Pancreas (tissue), 10 donors: ENCODE data around the gene MYO7A. TPM values are rescaled to one million over a fixed set of nuclear protein-coding genes. Genes with fewer than 3 reads are reported as not detected.
A peak's percentile ranks its signal among the peaks of the same experiment; 100 is the strongest.

Experiments
- ATAC-seq, 4 donors: fragments of 200-7000 bp; cut with Tn5 transposase; one replicate each; pipeline versions ENCODE4 v1.8.0 to v1.9.1; 2020; ENCODE audit warnings: mild to moderate bottlenecking in 4 of 4, moderate library complexity in 4 of 4
- DNase-seq, 6 donors: peaks; one replicate each; pipeline ENCODE4 v3.0.0-alpha.2; 2020
- FAIRE-seq: peaks from 2 replicates; lab custom pipeline; 2012; peaks lifted over from hg19 to GRCh38; lab: Jason Lieb, UNC
- H3K27ac ChIP-seq, 4 donors: fragments of 200-600 bp; sonication (generic); 1 replicate in 3 of 4; 2 replicates in 1 of 4; pipeline versions ENCODE4 v1.5.0 to v1.8.0; 2020
- H3K27me3 ChIP-seq, 4 donors: fragments of 200-600 bp; one replicate each; pipeline ENCODE4 v1.8.0; 2021
- H3K36me3 ChIP-seq, 3 donors: fragments of 200-600 bp; sonication (generic) in 1 of 3; one replicate each; pipeline versions ENCODE4 v1.5.0 to v1.8.0; 2020 to 2021
- H3K4me1 ChIP-seq, 3 donors: fragments of 200-600 bp; one replicate each; pipeline ENCODE4 v1.8.0; 2021
- H3K4me3 ChIP-seq, 4 donors: fragments of 200-600 bp; sonication (generic) in 2 of 4; one replicate each; pipeline versions ENCODE4 v1.5.0 to v1.8.0; 2020 to 2021
- H3K9me3 ChIP-seq, 4 donors: fragments of 200-600 bp; one replicate each; pipeline ENCODE4 v1.8.0; 2021
- whole genome bisulfite sequencing, 2 donors: extraction: QIAGEN DNeasy Blood & Tissue Kit; methylation state at CpG; one replicate each; pipeline ENCODE4 v1.1.7; 2013; 5-methylcytosine and 5-hydroxymethylcytosine counted together
- intact Hi-C, 3 donors: fragments of 100-400 bp; cut with DNase I; formaldehyde crosslinking; loops; one replicate each; pipeline versions ENCODE4 v1.11.1 to v1.14.2; 2022
- polyA plus RNA-seq, 2 donors: library from polyadenylated mRNA; stranded (reverse); fragments of 200-250 nt; gene quantifications; one replicate each; pipeline ENCODE4 v1.2.3, GENCODE V29; 2013
- total RNA-seq, 6 donors: library from RNA; stranded (reverse); fragmentation: NEBNext Ultra II Directional in 4 of 6; extraction: Animal tissue kit (Norgen Biotek cat#: 25700) in 4 of 6; gene quantifications; one replicate each; pipeline versions ENCODE4 v1.2.1 to v1.2.4, GENCODE V29; 2021 to 2023
- TF ChIP-seq, protein P1 (sequence below), 4 donors: fragments of 200-600 bp; sonication (generic) in 3 of 4; IDR thresholded peaks; one replicate each; pipeline versions ENCODE4 v1.5.0 to v1.8.0; 2021; ENCODE audit warnings: antibody characterized with exemption in 4 of 4
- donor health status: healthy with polysubstance abuse.
- donor health status: DM: no; HTN: no; CAD: no; lungs with moderate emphysema.
- donor health status: DM: no; HTN: no; CAD: no.
- donor health status: control.
- donor health status: control.
- donor health status: Bipolar disorder and iron deficiency.
- donor health status: DM: yes; HTN: yes; CAD: no.
- donor health status: DM: no; HTN: no; CAD: no.
- donor health status: DM: no; HTN: no; CAD: no.
- donor health status: DM: yes; HTN: yes; CAD: no.

MYO7A gene
- total and polyA plus RNA-seq, 8 donors, result 3.8 to 13.3 (median 7.1) TPM

DNA sequence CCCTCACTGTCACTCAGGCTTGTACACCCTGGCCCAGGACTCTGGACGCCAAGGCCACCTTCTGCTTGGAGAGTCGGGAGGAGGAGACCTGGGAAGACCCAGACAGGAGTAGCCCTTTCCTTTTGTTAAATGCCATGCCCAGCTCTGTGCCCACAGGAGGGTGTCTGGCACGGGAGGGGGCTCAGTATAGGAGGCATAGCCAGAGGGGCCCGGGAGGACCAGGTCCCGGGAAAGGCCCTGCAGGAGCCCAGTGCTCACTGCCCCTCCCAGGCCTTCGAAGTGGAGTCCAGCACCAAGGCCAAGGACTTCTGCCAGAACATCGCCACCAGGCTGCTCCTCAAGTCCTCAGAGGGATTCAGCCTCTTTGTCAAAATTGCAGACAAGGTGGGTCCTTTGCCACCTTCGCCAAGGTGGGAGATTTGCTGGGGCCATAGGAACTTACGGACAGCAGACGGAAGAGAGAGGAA lies 79.0 kb downstream of the MYO7A start:
- DNase-seq, result peak in 1 of 6 donors; percentile 41
- FAIRE-seq, result no peak
- 83 to 86% methylated on average over 10 of the region's 10 CpGs for WGBS, 2 donors

DNA sequence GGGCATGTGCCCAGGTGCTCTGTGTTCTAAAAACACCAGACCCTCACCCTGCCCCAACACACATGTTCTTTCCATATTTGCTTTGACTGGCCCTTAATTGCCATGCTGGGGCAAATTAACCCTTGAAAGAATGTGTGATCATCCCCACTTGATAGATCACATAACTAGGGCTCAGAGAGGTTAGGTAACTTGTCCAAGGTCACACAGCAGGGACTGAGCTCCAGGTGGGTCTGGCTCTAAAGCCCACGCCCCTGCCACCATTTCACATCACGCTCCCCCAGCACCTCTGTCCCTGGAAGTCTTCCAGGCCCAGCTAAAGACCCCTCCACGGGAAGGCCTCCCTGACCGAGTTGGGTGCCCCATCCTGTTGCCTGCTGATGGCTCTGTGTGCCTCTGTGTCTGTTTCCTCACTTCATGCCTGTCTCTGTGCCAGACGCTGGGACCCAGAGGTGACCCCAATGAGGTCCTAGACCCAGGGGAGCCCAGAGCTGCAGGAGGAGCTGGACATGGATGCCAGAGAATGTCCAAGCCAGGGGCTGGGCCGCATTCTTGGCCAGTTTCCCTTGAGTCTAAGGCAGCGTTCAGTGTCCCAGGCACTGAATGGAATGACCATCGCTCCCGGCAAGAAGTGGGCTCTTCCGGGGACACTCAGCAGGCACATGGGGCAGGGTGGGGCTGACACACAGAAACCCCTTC lies 79.7 kb downstream of the MYO7A start:
- Histone ChIP-seq H3K36me3 (no peaks in the 10 kb centered on the region), H3K27me3 (no peaks in the 10 kb centered on the region), H3K4me3 (no peak overlapping the region), H3K27ac (no peak overlapping the region), H3K4me1 (no peaks in the 10 kb centered on the region), H3K9me3 (no peaks in the 10 kb centered on the region)
- DNase-seq (peak in 1 of 6 donors; percentile 33), ATAC-seq (no peak), FAIRE-seq (no peak)
- intact Hi-C loops, result no loop called here
- 81 to 91% methylated on average over 10 of the region's 10 CpGs for WGBS, 2 donors
- TF ChIP-seq, protein P1, sequence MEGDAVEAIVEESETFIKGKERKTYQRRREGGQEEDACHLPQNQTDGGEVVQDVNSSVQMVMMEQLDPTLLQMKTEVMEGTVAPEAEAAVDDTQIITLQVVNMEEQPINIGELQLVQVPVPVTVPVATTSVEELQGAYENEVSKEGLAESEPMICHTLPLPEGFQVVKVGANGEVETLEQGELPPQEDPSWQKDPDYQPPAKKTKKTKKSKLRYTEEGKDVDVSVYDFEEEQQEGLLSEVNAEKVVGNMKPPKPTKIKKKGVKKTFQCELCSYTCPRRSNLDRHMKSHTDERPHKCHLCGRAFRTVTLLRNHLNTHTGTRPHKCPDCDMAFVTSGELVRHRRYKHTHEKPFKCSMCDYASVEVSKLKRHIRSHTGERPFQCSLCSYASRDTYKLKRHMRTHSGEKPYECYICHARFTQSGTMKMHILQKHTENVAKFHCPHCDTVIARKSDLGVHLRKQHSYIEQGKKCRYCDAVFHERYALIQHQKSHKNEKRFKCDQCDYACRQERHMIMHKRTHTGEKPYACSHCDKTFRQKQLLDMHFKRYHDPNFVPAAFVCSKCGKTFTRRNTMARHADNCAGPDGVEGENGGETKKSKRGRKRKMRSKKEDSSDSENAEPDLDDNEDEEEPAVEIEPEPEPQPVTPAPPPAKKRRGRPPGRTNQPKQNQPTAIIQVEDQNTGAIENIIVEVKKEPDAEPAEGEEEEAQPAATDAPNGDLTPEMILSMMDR (IDR thresholded peaks at IDR 0.05), result no peak

More for the DNA sequence above, 79.0 kb downstream of the MYO7A start:
- H3K9me3 ChIP-seq, result no peaks in the 10 kb centered on the region
- no peaks in the 10 kb centered on the region for H3K27me3 ChIP-seq
- no peak overlapping the region for H3K4me3 ChIP-seq
- H3K4me1 ChIP-seq, result no peaks in the 10 kb centered on the region
- no peaks in the 10 kb centered on the region for H3K36me3 ChIP-seq
- ATAC-seq, result no peak
- intact Hi-C loops, result no loop called here
- TF ChIP-seq, protein P1 (IDR thresholded peaks at IDR 0.05), result no peak
- H3K27ac ChIP-seq, result no peak overlapping the region

DNA sequence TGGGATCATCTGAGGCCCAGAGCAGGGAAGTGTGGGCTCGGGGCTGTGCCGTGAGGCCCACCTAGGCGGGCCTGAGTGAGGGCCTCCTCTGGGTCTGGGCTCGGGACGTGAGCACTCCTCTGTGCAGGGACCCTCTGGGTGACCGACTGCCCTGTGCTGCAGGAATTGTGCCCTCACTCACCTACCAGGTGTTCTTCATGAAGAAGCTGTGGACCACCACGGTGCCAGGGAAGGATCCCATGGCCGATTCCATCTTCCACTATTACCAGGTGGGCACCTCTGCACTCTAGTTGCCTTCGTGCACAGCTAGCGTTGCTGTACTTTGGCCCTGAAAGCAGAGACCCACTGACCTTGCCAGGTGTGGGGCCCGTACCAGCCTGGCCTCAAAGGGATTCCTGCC lies 80.5 kb downstream of the MYO7A start:
- TF ChIP-seq, protein P1 (IDR thresholded peaks at IDR 0.05), result no peak
- 84 to 93% methylated on average over 11 of the region's 11 CpGs for WGBS, 2 donors

DNA sequence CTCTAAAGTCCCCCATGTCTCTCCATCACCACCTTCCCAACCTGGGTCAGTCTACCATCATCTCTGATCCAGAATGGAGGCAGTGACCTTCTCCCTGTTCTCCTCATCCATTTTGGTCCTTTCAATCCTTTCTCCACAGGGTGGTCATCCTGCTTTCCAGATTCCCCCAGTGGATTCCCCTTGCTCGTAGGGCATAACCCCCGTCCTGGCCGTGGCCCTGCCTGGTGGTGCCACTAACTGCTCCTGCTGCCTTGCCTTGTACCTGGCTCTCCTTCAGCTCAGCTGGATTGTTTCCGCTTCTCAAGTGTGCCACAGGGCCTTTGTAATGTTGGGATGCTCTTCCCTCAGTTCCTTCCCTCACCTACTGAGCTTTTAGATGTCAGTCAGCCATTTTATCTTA lies 81.6 kb downstream of the MYO7A start:
- FAIRE-seq (no peak), DNase-seq (peak in 1 of 6 donors; percentile 6), ATAC-seq (no peak)
- no peaks in the 10 kb centered on the region for H3K4me1 ChIP-seq
- TF ChIP-seq, protein P1 (IDR thresholded peaks at IDR 0.05), result no peak
- H3K27me3 ChIP-seq, result no peaks in the 10 kb centered on the region
- no peak overlapping the region for H3K4me3 ChIP-seq
- H3K36me3 ChIP-seq, result no peaks in the 10 kb centered on the region
- WGBS, 2 donors, result 81 to 96% methylated on average over 4 of the region's 4 CpGs
- H3K9me3 ChIP-seq, result no peaks in the 10 kb centered on the region
- intact Hi-C loops, result no loop called here
- no peak overlapping the region for H3K27ac ChIP-seq

More for the DNA sequence above, 80.5 kb downstream of the MYO7A start:
- no peak for ATAC-seq
- no peak overlapping the region for H3K27ac ChIP-seq
- peak in 1 of 6 donors; percentile 43 for DNase-seq
- no peaks in the 10 kb centered on the region for H3K4me1 ChIP-seq
- intact Hi-C loops, result no loop called here
- no peak for FAIRE-seq
- H3K9me3 ChIP-seq, result no peaks in the 10 kb centered on the region
- no peaks in the 10 kb centered on the region for H3K27me3 ChIP-seq
- H3K4me3 ChIP-seq, result no peak overlapping the region
- H3K36me3 ChIP-seq, result no peaks in the 10 kb centered on the region

DNA sequence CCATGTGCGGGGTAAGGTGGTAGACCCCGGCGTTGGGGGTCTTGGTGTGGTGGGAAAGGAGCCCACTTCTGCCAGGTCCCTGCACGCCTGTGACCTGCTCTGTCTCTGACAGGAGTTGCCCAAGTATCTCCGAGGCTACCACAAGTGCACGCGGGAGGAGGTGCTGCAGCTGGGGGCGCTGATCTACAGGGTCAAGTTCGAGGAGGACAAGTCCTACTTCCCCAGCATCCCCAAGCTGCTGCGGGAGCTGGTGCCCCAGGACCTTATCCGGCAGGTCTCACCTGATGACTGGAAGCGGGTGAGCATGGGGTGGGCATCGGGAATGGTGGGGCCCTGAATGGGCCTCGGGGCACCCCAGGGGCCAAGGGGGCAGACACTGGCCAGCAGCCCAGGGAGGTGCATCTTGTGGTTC lies 83.0 kb downstream of the MYO7A start:
- FAIRE-seq, result no peak
- no peak overlapping the region for H3K27ac ChIP-seq
- no peaks in the 10 kb centered on the region for H3K27me3 ChIP-seq
- no peak for ATAC-seq
- TF ChIP-seq, protein P1 (IDR thresholded peaks at IDR 0.05), result no peak
- H3K36me3 ChIP-seq, result no peaks in the 10 kb centered on the region
- no peaks in the 10 kb centered on the region for H3K4me1 ChIP-seq
- intact Hi-C loops, result no loop called here
- peak in 2 of 6 donors; percentile 45 to 61 for DNase-seq
- H3K4me3 ChIP-seq, result no peak overlapping the region
- 94 to 97% methylated on average over 14 of the region's 14 CpGs for WGBS, 2 donors
- no peaks in the 10 kb centered on the region for H3K9me3 ChIP-seq
